Adrenal gland (tissue), 19 donors: ENCODE data around the gene ACYP1. TPM values are rescaled to one million over a fixed set of nuclear protein-coding genes. Genes with fewer than 3 reads are reported as not detected.

ENCODE experiments used
- DNase-seq, 7 donors: peaks; one replicate each; pipeline ENCODE4 v3.0.0-alpha.2; 2019 to 2020
- H3K27ac ChIP-seq, 5 donors: fragments of 200-600 bp; sonication (generic) in 4 of 5; 1 replicate in 3 of 5; 2 replicates in 2 of 5; pipeline versions ENCODE4 v1.5.1 to v1.8.0; 2016 to 2020; ENCODE audit warnings: mild to moderate bottlenecking in 1 of 5
- H3K27me3 ChIP-seq: fragments of 200-600 bp; 2 replicates; pipeline ENCODE4 v1.8.0; 2021
- H3K36me3 ChIP-seq, 2 donors: fragments of 200-600 bp; replicated peaks in 1 of 2; 1 replicate in 1 of 2; 2 replicates in 1 of 2; pipeline versions ENCODE4 v1.5.1 to v1.8.0; 2018 to 2022
- H3K4me1 ChIP-seq, 2 donors: fragments of 200-600 bp; replicated peaks in 1 of 2; 1 replicate in 1 of 2; 2 replicates in 1 of 2; pipeline versions ENCODE4 v1.5.1 to v1.8.0; 2018 to 2021
- H3K4me3 ChIP-seq, 4 donors: fragments of 200-600 bp; sonication (generic) in 3 of 4; one replicate each; pipeline ENCODE4 v1.5.1; 2016 to 2018
- H3K9me3 ChIP-seq, 3 donors: fragments of 200-600 bp; sonication (generic) in 1 of 3; replicated peaks in 1 of 3; 1 replicate in 2 of 3; 2 replicates in 1 of 3; pipeline versions ENCODE4 v1.5.1 to v1.8.0; 2016 to 2021
- POLR2A ChIP-seq, 2 donors: fragments of 450-650 bp; IDR thresholded peaks; one replicate each; pipeline ENCODE4 v1.6.1; 2017; ENCODE audit warnings: antibody characterized with exemption in 2 of 2, mild to moderate bottlenecking in 2 of 2, moderate library complexity in 1 of 2
- WGBS, 4 donors: extraction: QIAGEN DNeasy Blood & Tissue Kit in 2 of 4; methylation state at CpG; one replicate each; pipeline versions ENCODE4 v1.1.5 to v1.1.7; 2013 to 2017; 5-methylcytosine and 5-hydroxymethylcytosine counted together
- intact Hi-C, 2 donors: fragments of 100-400 bp; cut with DNase I; formaldehyde crosslinking; loops; one replicate each; pipeline versions ENCODE4 v1.14.1 to v1.15.0; 2022 to 2023
- long read RNA-seq, 10 donors: library from polyadenylated mRNA in 3 of 10; unstranded in 2 of 10; stranded (forward) in 1 of 10; transcript quantifications; one replicate each; pipeline ENCODE4 v2.0.0 and lab custom pipeline, GENCODE V29; 2021 to 2026
- polyA plus RNA-seq, 3 donors: library from polyadenylated mRNA; stranded (reverse); fragments of 200-250 nt in 2 of 3; fragments of 350-450 nt in 1 of 3; fragmentation: Illumina TruSeq in 1 of 3; extraction: RNeasy Lipid Tissue Mini Kit (QIAGEN cat#74804) in 1 of 3; gene quantifications; one replicate each; pipeline ENCODE4 v1.2.3, GENCODE V29; 2013 to 2014
- total RNA-seq, 9 donors: library from RNA; depleted of rRNA in 4 of 9; stranded (reverse); fragments of >200 nt in 4 of 9; fragments of 120-200 nt in 1 of 9; fragmentation: NEBNext Ultra II Directional in 1 of 9; extraction: Animal tissue kit (Norgen Biotek cat#: 25700) in 1 of 9; gene quantifications; one replicate each; pipeline versions ENCODE4 v1.1.0 to v1.2.4, GENCODE V29; 2013 to 2023
- TF ChIP-seq, protein P1 (sequence below), 6 experiments: fragments of 450-650 bp in 4 of 6; fragments of 200-600 bp in 2 of 6; sonication (generic) in 1 of 6; IDR thresholded peaks; 1 replicate in 5 of 6; 2 replicates in 1 of 6; pipeline versions ENCODE4 v1.5.1 to v1.8.0; 2016 to 2021; ENCODE audit warnings: antibody characterized with exemption in 6 of 6, mild to moderate bottlenecking in 2 of 6, moderate library complexity in 1 of 6
- donor health status: healthy with polysubstance abuse.
- donor health status: Bipolar disorder and iron deficiency.
- donor health status: DM: yes; HTN: yes; CAD: no.
- donor health status: DM: no; HTN: no; CAD: no.
- donor health status: DM: no; HTN: no; CAD: no.
- donor health status: DM: yes; HTN: yes; CAD: no.

The ACYP1 gene
- total RNA-seq (10 to 100 TPM; 11.5 to 36.5 (median 17.8) TPM), polyA plus RNA-seq (10 to 100 TPM; 23.2 to 73.0 (median 66.8) TPM)
- long read RNA-seq, donor 1, transcript ACYP1-201 (3 exons, 627 nt), result major isoform, 17 of 19 reads
- long read RNA-seq, donor 1, partial matches to known transcripts, result 0 of 19 reads
- long read RNA-seq, donor 1, other reads (novel, unspliced or antisense), result 0 of 19 reads
- long read RNA-seq, donor 2, transcript ACYP1-201 (3 exons, 627 nt), result major isoform, 10 of 33 reads
- long read RNA-seq, donor 2, partial matches to known transcripts, result 19 of 33 reads
- long read RNA-seq, donor 2, other reads (novel, unspliced or antisense), result 0 of 33 reads
- long read RNA-seq, donor 3, partial matches to known transcripts, result 0 of 5 reads
- long read RNA-seq, donor 3, other reads (novel, unspliced or antisense), result 0 of 5 reads
- long read RNA-seq, donor 4, transcript ACYP1-201 (3 exons, 627 nt), result major isoform, 10 of 17 reads
- long read RNA-seq, donor 4, partial matches to known transcripts, result 0 of 17 reads
- long read RNA-seq, donor 4, other reads (novel, unspliced or antisense), result 1 of 17 reads
- long read RNA-seq, donor 5, transcript ACYP1-201 (3 exons, 627 nt), result major isoform, 14 of 17 reads
- long read RNA-seq, donor 5, partial matches to known transcripts, result 1 of 17 reads
- long read RNA-seq, donor 5, other reads (novel, unspliced or antisense), result 1 of 17 reads
- long read RNA-seq, donor 6, transcript ACYP1-201 (3 exons, 627 nt), result major isoform, 12 of 19 reads
- long read RNA-seq, donor 6, partial matches to known transcripts, result 2 of 19 reads
- long read RNA-seq, donor 6, other reads (novel, unspliced or antisense), result 3 of 19 reads
- long read RNA-seq, donor 7, transcript ACYP1-201 (3 exons, 627 nt), result major isoform, 9 of 11 reads
- long read RNA-seq, donor 7, partial matches to known transcripts, result 0 of 11 reads
- long read RNA-seq, donor 7, other reads (novel, unspliced or antisense), result 0 of 11 reads
- long read RNA-seq, donor 8, transcript ACYP1-201 (3 exons, 627 nt), result major isoform, 16 of 23 reads
- long read RNA-seq, donor 8, partial matches to known transcripts, result 0 of 23 reads
- long read RNA-seq, donor 8, other reads (novel, unspliced or antisense), result 0 of 23 reads
- long read RNA-seq, donor 9, transcript ACYP1-201 (3 exons, 627 nt), result major isoform, 8 of 10 reads
- long read RNA-seq, donor 9, partial matches to known transcripts, result 0 of 10 reads
- long read RNA-seq, donor 9, other reads (novel, unspliced or antisense), result 0 of 10 reads
- long read RNA-seq, donor 10, partial matches to known transcripts, result 7 of 11 reads
- long read RNA-seq, donor 10, other reads (novel, unspliced or antisense), result 0 of 11 reads

DNA sequence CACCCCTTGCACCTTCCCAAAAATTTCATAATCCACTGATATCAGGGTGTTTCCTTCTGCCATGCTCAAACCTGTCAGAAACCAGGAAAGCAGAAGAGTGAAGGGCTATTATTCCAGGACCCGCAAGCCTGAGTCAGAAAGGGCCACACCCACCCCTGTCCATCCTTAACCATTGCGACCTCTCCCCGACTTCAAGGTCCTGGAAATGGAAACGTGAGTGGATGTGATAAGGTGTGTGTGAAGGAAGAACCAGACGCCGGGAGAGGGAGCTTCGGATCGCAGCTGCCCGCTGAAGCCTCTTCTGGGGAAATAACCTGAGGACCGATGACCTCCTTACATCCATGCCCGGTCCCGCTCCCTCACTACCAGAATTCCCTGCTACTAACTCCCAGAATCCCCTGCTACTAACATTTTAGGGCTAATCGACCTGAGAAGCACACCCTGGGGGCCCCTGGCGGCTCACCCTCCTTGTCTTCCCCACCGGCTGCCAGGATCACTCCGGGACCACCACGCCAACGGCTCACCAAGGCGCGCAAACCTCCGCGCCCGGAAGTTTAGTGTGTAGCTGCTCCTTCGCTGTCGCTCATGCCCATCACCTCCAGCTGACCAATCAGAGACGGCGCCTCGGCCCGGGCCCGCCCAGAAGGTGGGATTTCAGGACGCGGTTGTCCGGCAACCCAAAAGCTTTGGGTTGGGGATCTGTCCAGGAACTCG lies at the start of gene ACYP1:
TSS of gene ACYP1 (minus strand) at position 534 of the 714 bp plus-strand sequence. CDS start at position 63, 471 bp downstream.
- Histone ChIP-seq H3K36me3 (no peaks in the 10 kb centered on the region), H3K27me3 (no peaks in the 10 kb centered on the region), H3K4me1 (peaks cover 9 to 27% of the 10 kb centered on the region in 2 donors), H3K9me3 (no peaks in the 10 kb centered on the region), H3K27ac (peak within 1 kb of the TSS in 3 of 5 donors; percentile 46 to 55 (median 54)), H3K4me3 (peak within 1 kb of the TSS; percentile 53 to 89 (median 66))
- 0 to 2% (median 1%) methylated on average over 10 to 34 of the region's 34 CpGs for WGBS, 4 donors
- intact Hi-C loops, result loop anchor here in 1 of 2 donors (10.0 kb wide), 1 partner anchor 59 kb away; the partner anchor contains the start of gene EIF2B2
- DNase-seq, result peak; percentile 91 to 97 (median 93)
- TF ChIP-seq, protein P1, sequence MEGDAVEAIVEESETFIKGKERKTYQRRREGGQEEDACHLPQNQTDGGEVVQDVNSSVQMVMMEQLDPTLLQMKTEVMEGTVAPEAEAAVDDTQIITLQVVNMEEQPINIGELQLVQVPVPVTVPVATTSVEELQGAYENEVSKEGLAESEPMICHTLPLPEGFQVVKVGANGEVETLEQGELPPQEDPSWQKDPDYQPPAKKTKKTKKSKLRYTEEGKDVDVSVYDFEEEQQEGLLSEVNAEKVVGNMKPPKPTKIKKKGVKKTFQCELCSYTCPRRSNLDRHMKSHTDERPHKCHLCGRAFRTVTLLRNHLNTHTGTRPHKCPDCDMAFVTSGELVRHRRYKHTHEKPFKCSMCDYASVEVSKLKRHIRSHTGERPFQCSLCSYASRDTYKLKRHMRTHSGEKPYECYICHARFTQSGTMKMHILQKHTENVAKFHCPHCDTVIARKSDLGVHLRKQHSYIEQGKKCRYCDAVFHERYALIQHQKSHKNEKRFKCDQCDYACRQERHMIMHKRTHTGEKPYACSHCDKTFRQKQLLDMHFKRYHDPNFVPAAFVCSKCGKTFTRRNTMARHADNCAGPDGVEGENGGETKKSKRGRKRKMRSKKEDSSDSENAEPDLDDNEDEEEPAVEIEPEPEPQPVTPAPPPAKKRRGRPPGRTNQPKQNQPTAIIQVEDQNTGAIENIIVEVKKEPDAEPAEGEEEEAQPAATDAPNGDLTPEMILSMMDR (IDR thresholded peaks at IDR 0.05), result no peak
- TF ChIP-seq POLR2A (IDR thresholded peaks at IDR 0.05), result peak in 1 of 2 donors; percentile 30

DNA sequence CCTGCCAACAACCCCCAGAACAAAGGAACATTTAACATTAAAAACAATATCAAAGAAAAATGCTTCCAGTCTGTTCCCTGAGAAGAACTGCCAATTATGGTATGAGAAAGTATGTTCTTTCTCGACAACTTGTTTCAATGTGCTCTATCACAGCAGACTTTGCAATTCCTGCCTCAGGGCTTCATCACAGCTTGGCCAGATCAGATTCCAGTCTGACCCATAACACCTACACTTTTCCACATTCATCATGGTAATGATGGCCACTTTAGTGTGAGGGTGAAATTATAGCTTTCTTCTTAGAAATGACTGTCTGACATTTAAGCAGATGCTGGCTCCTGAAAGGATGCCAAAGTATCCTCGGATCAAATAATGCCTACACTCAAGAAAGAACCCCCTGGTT lies 46.1 kb upstream of the ACYP1 start:
- 58 to 90% (median 85%) methylated on average over 2 of the region's 2 CpGs for WGBS, 4 donors
- H3K4me1 ChIP-seq, result no peaks in the 10 kb centered on the region
- H3K9me3 ChIP-seq, result no peaks in the 10 kb centered on the region
- H3K36me3 ChIP-seq, result peaks cover 0 to 96% of the 10 kb centered on the region in 2 donors
- intact Hi-C loops, result no loop called here
- no peak for DNase-seq
- no peak overlapping the region for H3K27ac ChIP-seq
- TF ChIP-seq, protein P1 (IDR thresholded peaks at IDR 0.05), result no peak
- H3K27me3 ChIP-seq, result no peaks in the 10 kb centered on the region
- no peak overlapping the region for H3K4me3 ChIP-seq

DNA sequence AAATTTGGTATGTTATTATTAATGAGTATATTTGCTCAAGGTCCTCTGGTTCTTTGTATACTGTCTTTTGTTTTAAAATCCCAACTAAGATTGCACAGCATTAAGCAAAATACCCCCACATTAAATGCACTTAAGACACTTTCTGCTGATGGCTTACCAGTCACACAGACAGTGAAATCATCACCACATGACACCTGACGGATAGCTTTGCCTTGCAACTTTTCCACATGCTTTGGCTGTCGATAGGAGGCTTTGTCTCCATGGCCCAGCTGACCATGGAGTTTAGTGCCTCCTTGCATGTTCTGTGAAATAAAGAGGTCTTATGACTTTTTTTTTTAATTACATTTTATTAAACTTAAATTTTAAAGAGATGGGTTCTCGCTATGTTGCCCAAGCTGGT lies 43.4 kb upstream of the ACYP1 start:
- TF ChIP-seq, protein P1 (IDR thresholded peaks at IDR 0.05), result no peak
- no peak for TF ChIP-seq POLR2A (IDR thresholded peaks at IDR 0.05)
- 60 to 90% (median 75%) methylated on average over 3 of the region's 3 CpGs for WGBS, 4 donors
- no peak for DNase-seq
- H3K36me3 ChIP-seq, result peaks cover 0 to 90% of the 10 kb centered on the region in 2 donors
- no peaks in the 10 kb centered on the region for H3K9me3 ChIP-seq
- H3K4me3 ChIP-seq, result no peak overlapping the region
- H3K27me3 ChIP-seq, result no peaks in the 10 kb centered on the region
- H3K4me1 ChIP-seq, result no peaks in the 10 kb centered on the region
- no peak overlapping the region for H3K27ac ChIP-seq
- intact Hi-C loops, result no loop called here
